ENCODE measurements around the gene TMEM260.
"Not testable (repeated sequence)": the region's sequence is repeated elsewhere in the genome, so short reads cannot be mapped to it uniquely, and the experiment has no call there.

TMEM260 gene

GRCh38 chr14:56603648-56604047 lies 24.1 kb downstream of the TMEM260 start:
- no peak for DNase-seq

- no peak for DNase-seq
Observed at GRCh38 chr14:56608689-56609088, 29.1 kb downstream of the TMEM260 start.

GRCh38 chr14:56611663-56612062 lies 32.1 kb downstream of the TMEM260 start:
- DNase-seq: not testable (repeated sequence)

GRCh38 chr14:56617084-56617483 lies 37.5 kb downstream of the TMEM260 start:
- DNase-seq: no peak

GRCh38 chr14:56630707-56631106 lies 51.1 kb downstream of the TMEM260 start:
- no peak for DNase-seq

GRCh38 chr14:56632195-56632594 lies 52.6 kb downstream of the TMEM260 start:
- no peak for DNase-seq

- DNase-seq: no peak
Observed at GRCh38 chr14:56633544-56633943, 53.9 kb downstream of the TMEM260 start.

GRCh38 chr14:56635041-56635440 lies 55.4 kb downstream of the TMEM260 start:
- DNase-seq: no peak

- DNase-seq: no peak
Observed at GRCh38 chr14:56647493-56647892, 67.9 kb downstream of the TMEM260 start.

GRCh38 chr14:56648508-56649301 lies 69.1 kb downstream of the TMEM260 start:
- no peak for DNase-seq

GRCh38 chr14:56649382-56649781 lies 69.8 kb downstream of the TMEM260 start:
- no peak for DNase-seq

GRCh38 chr14:56650048-56650447 lies 70.5 kb downstream of the TMEM260 start:
- DNase-seq: no peak

GRCh38 chr14:56650979-56651378 lies 71.4 kb downstream of the TMEM260 start:
- DNase-seq: no peak

- no peak for DNase-seq
Observed at GRCh38 chr14:56657604-56658003, 78.0 kb downstream of the TMEM260 start.

- DNase-seq: no peak
Observed at GRCh38 chr14:56659378-56659777, 79.8 kb downstream of the TMEM260 start.

GRCh38 chr14:56659964-56660551 lies 80.5 kb downstream of the TMEM260 start:
- peak; percentile 48 for DNase-seq

- no peak for DNase-seq
Observed at GRCh38 chr14:56660677-56661389, 81.2 kb downstream of the TMEM260 start.

GRCh38 chr14:56661478-56661877 lies 81.9 kb downstream of the TMEM260 start:
- DNase-seq: no peak

- no peak for DNase-seq
Observed at GRCh38 chr14:56664811-56665421, 85.3 kb downstream of the TMEM260 start.

GRCh38 chr14:56666294-56666693 lies 86.7 kb downstream of the TMEM260 start:
- DNase-seq: no peak

GRCh38 chr14:56666716-56667115 lies 87.1 kb downstream of the TMEM260 start:
- DNase-seq: no peak

- DNase-seq: not testable (repeated sequence)
Observed at GRCh38 chr14:56667290-56667689, 87.7 kb downstream of the TMEM260 start.

GRCh38 chr14:56676042-56676441 lies 96.4 kb downstream of the TMEM260 start:
- DNase-seq: no peak

- no peak for DNase-seq
Observed at GRCh38 chr14:56678838-56679237, 99.2 kb downstream of the TMEM260 start.

Data from NCI-H2081 treated with DMSO at 0.1 percent for 48 hours (cell line).